Activated CD8-positive, alpha-beta memory T cell treated with anti-CD3 and anti-CD28 coated beads for 36 hours (primary cell): Measurements from ENCODE around the gene KIRREL3. TPM values are rescaled to one million over a fixed set of nuclear protein-coding genes. Genes with fewer than 3 reads are reported as not detected.

Experiments used
- CTCF ChIA-PET: fragments of 350-600 bp; sonication (Branson Sonifier 250); formaldehyde crosslinking; loops from one replicate; lab custom pipeline; 2021; ENCODE audit warnings: antibody characterized with exemption; lab: Charles Lee
- POLR2A ChIA-PET: fragments of 350-600 bp; sonication (Branson Sonifier 250); formaldehyde crosslinking; loops from one replicate; lab custom pipeline; 2021; ENCODE audit warnings: antibody characterized with exemption; lab: Charles Lee
- total RNA-seq, 2 experiments: library from RNA; stranded (reverse); gene quantifications; one replicate each; pipeline ENCODE4 v1.2.3, GENCODE V29; 2021

The KIRREL3 gene
- total RNA-seq, 2 experiments from 2014 or later: not detected

DNA sequence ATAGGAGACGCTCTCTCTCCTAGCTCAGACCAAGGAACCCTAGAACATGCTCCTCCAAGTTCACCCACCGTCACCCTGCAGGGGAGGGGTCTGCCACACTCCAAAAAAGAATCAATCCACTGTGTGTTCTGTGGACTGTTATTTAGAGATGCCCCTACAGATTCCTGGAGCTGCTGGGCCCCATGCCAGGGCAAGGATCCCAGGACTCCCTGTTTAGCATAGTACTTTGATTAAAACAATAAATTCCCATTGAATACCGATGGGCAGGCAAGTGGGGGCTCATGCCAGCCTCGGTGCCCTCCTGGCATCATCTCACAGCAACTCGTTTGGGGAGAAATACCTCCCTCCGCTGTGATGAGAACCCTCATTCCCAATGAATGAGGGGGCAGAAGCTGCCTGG lies 397.6 kb downstream of the KIRREL3 start:
- ChIA-PET POLR2A (no interaction called here), CTCF (no interaction called here)

DNA sequence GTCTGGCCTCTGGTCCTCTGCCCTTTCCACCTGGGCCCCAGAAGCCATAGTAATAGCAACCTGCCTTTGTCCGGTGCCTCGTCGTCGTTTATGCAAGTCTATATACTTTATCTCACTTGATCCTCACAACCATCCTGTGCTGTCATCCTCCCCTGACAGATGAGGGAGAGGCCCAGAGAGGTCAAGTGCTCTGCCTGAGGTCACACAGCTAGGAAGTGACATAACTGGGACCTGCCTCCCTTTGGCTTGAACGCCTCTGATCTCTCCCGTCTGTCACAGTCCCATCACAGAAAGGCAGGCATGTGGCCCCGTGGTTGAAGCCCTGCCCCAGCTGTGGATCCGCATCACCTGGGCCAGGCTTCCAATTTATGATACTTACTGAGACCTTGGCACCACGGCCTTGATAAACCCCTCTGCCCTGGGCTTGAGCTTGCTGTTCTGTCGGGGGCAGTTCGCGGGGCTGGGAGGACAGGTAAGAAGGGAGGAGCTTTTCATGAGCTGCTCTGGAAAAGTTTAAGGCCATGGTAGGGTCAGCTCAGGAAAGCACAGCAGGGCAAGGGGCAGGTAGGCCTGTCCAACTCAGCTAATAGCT lies 398.1 kb downstream of the KIRREL3 start:
- POLR2A ChIA-PET: no interaction called here
- CTCF ChIA-PET: no interaction called here

- ChIA-PET CTCF (no interaction called here), POLR2A (no interaction called here)
Measured at GRCh38 chr11:126601550-126602215, 398.9 kb downstream of the KIRREL3 start.

GRCh38 chr11:126601136-126601535 lies 399.4 kb downstream of the KIRREL3 start:
- CTCF ChIA-PET: no interaction called here
- POLR2A ChIA-PET: no interaction called here

- POLR2A ChIA-PET: no interaction called here
- CTCF ChIA-PET: no interaction called here
Measured at GRCh38 chr11:126599217-126599897, 401.2 kb downstream of the KIRREL3 start.

DNA sequence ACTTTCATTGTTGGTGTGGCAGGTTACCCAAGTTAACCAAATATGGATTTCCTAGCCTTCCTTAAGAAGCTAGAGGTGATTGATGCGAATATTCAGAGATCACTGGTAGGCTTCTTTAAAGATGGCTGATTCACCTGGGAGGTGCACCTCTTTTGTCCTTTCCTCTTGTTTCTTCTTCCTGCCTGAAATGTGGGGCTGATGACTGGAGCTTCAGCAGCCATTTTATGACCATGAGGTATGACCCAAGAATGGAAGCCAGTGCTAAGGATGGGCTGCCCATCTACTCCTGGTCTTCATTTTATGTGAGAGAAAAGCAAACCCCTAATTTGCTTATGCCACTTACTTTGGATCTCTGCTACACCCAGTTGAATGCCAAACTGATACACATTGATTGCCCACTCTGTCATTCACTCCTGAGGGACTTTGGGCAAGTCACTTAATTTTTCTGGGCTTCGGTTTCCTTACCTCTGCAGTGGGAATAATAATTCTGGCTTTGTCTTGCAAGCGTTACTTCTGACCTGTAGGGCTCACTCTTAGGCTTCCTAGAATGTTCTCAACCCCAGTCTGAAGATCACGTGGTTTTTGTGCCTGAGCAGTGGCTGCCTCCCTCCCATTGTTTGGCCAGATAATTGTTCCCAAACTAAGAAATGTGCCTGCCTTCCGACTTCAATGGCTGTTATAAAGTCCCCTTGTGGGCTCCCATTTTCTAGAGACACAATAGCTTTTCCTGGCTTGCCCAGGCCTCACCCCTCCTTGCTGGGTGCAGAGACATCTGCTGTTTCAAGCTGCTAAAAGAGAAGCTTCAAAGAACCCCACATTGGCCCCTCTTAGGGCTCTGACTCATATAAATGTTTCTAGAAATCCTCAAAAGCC lies 402.0 kb downstream of the KIRREL3 start:
- CTCF ChIA-PET: no interaction called here
- POLR2A ChIA-PET: no interaction called here

DNA sequence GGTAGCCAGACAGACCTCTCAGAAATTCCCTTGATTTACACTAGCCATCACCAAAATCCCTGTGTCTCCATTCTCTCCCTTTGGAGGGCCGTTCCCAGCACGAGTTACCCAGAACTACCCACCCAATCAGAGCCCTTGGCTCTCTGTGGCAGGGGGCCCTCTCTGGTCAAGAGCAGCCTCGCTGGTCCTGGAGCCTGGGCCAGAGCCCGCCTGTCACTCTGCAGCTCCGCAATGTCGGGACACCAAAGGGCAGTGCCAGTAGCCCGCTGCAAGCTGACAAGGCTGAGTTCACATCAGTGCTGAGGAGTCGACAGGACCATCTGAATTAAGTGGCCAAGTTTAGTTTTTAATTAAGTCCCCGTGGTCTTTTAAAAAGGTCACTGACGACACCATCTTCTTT lies 403.5 kb downstream of the KIRREL3 start:
- CTCF ChIA-PET: no interaction called here
- POLR2A ChIA-PET: no interaction called here

DNA sequence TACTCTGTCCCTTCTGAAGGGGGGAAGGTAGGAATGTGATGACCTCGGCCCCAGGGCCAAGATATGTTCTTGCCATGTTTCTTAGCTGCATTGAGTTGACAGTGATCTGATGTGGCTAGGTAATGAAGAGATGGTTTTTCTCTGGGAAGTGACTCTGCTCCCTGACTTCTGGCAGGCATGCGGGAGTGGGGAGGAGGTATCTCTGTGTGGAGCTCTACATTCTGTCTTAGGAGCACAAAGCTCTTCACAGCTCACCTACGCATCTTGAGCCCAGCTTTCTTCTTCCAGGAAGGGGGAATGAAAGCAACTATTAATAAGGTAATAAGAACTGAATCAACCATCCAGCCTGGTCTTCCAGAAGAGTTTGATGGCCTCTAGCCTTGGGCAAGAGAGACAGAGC lies 404.1 kb downstream of the KIRREL3 start:
- POLR2A ChIA-PET: no interaction called here
- CTCF ChIA-PET: no interaction called here

DNA sequence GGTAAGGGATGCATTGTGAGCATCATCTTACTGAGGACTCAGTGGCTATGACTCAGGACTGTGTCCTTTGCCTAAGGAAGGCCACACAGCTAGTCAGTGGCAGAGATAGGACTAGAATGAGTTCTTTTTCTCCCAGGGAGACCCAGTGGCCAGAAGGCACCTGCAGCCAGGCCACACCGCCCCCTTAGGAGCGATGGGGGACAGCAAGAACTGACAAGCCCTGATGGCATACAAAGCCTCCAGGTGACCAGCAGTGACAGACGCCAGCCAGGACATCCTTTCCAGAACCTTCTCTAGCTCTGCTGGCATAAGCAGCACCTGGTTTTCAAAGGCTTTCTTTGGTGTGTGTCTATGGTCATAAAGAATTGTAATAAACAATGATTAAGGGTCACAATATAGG lies 405.0 kb downstream of the KIRREL3 start:
- CTCF ChIA-PET: no interaction called here
- POLR2A ChIA-PET: no interaction called here

GRCh38 chr11:126594921-126595367 lies 405.6 kb downstream of the KIRREL3 start:
- CTCF ChIA-PET: no interaction called here
- POLR2A ChIA-PET: no interaction called here

GRCh38 chr11:126592496-126593410 lies 407.8 kb downstream of the KIRREL3 start:
- POLR2A ChIA-PET: interaction anchor here (0.6 kb wide), 1 partner anchor 100 kb away, joined by 13 read pairs; no protein-coding TSS in a partner anchor

DNA sequence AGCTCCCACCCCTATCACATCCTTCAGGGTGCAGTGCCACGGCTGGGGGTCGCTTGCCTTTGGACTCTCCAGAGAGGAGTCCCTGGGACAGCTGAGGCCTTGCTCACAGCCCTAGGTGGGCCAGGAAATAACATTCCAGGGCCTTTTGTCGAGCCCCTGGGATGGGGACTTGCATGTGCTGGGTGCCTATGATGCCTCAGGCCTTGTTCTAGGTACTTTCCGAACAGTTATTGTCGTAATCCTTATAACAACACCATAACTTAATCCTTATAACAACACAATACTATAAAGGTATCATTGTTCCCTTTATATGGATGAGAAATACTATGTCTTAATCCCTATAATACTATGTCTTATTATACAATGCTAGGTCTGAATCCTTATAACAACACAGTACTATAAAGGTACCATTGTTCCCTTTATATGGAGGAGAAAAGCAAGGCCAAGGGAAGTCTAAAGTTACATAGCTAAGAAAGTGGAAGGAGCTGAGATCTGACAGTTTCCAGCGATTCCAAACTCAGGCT lies 408.5 kb downstream of the KIRREL3 start:
- CTCF ChIA-PET: no interaction called here

More at GRCh38 chr11:126592496-126593410, 407.8 kb downstream of the KIRREL3 start:
- CTCF ChIA-PET: no interaction called here

DNA sequence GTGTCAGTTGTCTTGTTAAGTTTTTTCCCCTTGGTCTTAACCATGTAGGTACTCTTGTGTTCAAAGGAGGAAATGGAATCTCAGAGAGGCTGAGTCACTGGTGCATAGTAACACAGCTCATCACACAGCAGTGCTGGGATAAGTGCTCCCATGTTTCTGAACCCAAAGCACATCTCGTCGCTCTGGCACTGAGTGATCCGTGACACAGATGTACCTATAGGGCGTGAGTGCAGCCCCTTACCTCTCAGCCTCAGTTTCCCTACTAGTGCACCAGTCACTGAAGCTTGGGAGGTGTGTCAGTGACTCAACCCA lies 411.1 kb downstream of the KIRREL3 start:
- ChIA-PET CTCF (no interaction called here), POLR2A (no interaction called here)

More for the DNA sequence above, 408.5 kb downstream of the KIRREL3 start:
- POLR2A ChIA-PET: interaction anchor here (0.6 kb wide), 1 partner anchor 101 kb away, joined by 13 read pairs; no protein-coding TSS in a partner anchor

DNA sequence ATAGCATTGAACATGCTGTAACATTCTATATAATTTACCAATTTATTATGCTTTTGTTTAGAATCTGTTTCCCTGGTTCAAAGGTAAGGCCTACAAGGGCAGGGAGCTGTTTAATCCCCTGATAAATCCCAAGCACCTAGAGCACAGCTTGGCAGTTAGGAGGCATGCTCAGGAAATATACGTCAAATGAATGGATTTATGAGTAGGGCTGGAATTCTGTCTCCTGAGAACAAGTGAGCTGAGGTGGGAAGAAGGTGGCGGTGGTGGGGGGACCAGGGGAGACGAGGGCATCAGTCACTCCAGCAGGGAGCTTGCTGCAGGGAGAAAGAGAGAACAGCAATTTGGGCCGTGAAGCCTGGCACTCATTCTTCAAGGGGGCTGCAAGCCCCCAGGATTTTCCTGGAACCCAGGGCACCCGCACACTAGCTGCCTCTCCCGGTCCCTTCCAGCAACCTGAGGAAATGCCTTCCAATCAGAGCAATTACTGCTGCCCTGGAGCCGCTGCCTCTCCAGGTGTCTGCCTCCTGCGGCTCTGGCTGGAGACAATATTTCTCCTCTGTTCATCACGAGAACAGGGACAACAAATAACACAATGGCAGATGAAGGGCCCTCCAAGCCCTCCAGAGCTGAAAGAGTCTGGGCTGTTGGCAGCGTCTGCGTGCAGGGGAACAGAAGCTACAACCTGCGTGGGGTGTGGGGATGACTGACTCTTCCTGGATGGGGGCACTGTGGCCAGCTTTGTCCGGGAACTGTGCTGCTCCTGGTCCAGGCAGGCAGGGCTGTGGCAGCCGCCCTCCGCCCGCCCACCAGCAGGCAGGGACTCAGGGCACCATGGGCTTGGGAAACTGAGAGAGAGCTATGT lies 411.7 kb downstream of the KIRREL3 start:
- ChIA-PET POLR2A (no interaction called here), CTCF (no interaction called here)

DNA sequence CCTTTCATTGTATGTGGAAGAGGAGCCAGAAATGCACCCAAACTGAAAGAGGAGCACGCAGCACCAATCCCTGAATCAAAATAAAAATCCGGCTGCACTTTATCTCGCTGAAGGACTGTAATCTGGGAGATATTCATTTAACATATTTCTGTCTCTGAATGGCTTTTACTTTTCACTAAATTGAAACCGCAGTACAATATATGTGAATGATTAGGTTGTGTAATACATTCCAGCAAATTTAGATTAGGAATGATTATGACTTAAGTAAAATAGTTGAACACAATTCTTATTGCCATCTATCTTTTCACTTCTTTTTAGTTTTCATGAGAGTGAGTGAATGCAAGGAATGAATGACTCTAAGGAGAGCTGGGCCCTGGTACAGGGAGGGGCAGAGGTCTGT lies 413.0 kb downstream of the KIRREL3 start:
- CTCF ChIA-PET: no interaction called here
- POLR2A ChIA-PET: no interaction called here

GRCh38 chr11:126585774-126586491 lies 414.6 kb downstream of the KIRREL3 start:
- ChIA-PET CTCF (interaction anchor here (0.7 kb wide), 1 partner anchor 295 kb away, joined by 3 read pairs; no protein-coding TSS in a partner anchor), POLR2A (no interaction called here)

GRCh38 chr11:126585388-126585773 lies 415.2 kb downstream of the KIRREL3 start:
- POLR2A ChIA-PET: no interaction called here
- CTCF ChIA-PET: interaction anchor here (0.7 kb wide), 1 partner anchor 295 kb away, joined by 3 read pairs; no protein-coding TSS in a partner anchor
